Amniotic stem cell (primary cell): ENCODE data around the gene KRT80.

Experiments used
- DNase-seq: peaks from one replicate; lab custom pipeline; 2025; lab: John Stamatoyannopoulos, UW

Gene KRT80

DNA sequence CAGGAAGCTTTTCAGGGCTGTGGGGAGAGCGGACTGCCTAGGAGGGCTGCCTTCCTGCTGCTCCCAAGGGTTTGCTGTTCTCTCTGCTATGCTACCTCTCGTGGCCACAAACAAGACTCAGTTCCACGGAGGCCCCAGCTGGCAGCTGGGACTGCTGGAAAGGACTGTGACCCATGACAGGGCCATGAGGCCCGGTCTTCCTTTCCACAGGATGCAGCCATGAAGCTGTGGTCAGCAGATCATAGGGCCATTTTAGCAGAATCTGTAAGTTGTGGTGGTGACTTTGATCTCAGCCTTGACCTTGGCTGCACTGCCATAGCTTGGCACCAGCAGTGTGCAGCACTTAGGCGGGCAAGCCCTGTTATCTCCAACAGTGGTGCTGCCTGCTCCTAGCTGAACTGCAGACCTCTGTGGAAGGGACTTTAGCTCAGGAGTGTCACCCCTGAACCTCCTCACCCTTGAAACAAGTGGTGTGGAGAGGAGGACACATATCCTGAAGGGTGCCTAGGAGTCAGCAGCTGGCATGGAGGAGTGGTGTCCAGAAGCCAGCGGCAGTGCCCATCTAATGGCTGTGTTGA lies 12.3 kb downstream of the KRT80 start:
- no peak for DNase-seq

DNA sequence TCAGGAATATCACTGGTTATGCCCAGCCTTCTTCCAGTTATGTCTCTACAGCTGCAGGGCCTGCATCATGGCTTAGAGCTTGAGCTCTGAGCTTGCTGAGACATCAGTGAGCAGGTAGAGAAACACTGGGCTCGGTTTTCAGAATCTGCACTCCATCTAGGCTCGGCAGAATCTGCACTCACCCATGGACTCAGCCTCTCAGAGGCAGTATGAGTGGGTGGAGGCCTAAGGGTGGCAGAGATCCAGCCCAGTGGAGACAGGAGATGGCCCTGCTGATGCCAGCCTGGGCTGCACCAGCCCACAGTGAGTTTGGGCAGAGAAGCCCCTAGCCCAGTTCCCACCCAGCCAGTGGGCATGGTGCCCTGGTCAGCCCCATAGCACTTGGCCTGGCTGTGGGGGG lies 12.8 kb downstream of the KRT80 start:
- no peak for DNase-seq

DNA sequence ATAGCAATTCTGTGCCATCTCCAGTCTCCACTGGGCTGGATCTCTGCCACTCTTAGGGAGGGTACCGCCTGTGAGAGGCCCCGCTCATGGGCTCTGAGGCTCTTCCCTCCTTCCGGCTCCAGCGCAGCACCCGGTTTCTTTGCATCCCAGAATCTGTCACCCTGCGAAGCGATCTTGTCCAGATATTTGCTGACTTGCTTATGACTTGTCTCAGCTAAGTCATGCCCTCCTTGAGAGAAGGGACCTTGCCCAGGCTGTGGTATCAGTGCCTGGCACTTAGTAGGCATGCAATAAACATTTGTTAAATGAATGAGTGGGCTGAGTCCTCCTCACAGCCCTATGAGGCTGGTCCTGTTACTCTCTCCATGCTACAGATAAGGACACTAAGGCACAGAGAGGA lies 13.4 kb downstream of the KRT80 start:
- no peak for DNase-seq

DNA sequence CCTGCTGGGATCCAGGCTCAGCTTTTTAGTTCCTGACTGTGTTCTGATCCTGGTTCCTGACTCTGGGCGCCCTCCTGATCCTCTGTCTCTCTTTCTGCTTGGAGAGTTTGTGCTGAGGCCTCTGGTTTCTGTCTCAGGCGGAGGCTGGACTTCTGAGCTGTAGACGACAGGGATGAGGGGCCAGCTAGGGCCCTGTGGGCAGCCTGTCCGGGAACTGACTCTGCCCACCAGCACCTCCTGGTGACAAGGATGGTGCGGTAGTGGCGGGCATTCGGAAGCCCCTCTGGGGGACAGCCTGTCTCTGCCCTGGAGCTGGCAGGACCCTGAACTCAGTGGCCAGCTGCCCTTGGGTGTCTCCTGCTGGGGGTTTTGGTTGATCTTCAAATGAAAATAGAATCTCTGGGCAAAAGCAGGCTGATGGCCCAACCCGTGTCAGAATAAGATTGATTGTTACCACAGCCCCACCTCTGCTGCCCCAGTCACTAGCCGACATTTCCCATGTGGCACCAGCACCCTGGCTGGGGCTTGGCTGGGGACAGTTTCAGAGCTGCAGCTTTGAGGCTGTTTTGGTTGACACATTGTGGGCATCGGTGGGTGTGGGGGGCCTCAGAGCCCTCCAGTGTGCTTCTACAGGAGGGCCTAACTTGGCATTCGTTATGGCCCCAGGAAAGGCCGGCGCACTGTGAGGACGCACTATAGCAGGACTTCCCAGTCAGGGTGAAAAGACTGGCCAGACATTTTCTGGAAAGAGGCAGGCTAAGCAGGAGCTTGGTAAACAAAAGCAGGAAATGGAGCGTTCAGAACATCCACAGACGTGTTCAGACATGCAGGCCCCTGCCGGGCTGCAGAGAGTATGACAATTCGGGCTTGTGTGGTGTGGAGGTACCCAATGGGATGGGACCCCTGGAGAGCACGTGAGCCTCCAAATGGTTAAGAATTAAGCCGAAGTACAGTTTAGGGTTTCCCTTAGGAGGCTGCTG lies 16.2 kb downstream of the KRT80 start:
- no peak for DNase-seq

DNA sequence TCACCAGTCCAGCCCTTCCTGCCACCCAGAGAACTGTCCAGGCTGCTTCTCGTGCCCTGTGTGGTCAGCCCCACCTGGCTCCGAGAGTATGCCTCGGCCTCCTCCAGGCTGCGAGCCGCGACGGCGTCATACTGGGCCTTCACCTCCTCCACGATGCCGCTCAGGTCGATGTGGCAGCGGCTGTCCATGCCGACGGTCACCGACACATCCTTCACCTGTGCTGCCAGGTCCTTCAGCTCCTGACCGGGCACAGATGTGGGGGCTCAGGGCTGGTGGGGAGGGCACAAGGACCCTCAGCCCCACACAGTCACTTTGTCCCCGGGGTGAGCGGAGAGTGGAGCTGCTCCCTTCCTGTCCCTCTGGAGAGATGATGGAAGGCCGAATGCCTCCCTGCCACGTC lies 18.3 kb downstream of the KRT80 start:
- DNase-seq = no peak

DNA sequence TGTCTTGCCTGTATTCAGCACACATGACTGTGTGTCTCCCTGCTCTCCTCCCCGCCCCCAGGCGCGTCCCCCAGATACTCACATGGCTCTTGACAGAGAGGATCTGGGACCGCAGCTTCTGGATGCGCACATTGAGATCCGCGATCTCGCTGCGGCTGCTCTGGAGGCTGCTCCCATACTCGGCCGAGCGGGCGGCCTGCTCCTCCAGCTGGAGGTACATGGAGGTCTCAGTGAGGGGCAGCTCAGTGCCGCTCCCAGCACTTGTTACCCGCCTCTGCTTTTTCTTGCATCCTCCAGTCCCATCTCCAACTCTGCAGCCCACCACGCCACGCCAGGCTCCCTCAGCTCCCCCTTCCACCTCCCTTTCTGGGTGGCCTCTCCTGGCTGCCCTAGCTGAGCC lies 18.9 kb downstream of the KRT80 start:
- DNase-seq = no peak

DNA sequence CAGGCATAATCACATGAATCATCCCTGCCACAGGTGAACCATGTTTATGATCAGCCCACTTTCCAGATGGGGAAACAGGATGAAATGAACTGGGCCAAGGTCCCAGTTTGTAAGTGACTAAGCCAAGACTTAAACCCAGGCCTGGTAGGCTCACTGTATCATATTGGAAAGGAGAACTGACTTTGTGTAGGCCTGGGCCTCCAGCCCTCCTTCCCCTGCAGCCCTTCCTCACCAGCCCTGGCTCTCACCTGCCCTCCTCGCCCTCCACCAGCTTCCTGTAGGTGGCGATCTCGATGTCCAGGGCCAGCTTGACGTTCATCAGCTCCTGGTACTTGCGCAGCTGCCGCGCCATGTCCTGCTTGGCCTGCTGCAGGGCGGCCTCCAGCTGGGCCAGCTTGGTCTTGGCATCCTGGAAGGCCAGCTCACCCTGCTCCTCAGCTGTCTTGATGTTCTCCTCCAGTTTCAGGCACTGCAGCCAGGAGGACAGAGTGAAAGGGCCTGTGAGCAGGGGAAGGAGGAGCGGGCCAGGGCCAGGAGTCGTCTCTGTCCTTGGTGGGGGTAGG lies 19.8 kb downstream of the KRT80 start:
- no peak for DNase-seq

DNA sequence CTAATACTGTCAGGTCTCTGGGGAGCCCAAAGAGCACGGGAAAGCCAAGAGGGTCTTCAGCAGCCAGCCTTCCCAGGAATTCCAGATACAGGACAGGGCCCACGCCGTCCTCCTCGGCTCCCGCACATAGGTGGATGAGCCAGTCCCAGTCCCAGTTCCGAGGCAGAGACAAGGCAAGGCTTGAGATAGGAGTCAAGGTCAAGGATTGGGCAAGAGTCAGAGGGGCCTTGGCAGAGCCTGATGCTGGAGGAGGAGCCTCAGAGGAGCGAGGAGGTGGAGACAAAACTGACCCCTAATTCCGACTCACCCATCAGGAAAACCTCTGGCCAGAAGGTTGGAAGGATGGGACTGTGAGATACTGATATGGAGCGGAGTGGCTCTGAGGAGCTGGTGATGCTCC lies 21.0 kb downstream of the KRT80 start:
- no peak for DNase-seq

DNA sequence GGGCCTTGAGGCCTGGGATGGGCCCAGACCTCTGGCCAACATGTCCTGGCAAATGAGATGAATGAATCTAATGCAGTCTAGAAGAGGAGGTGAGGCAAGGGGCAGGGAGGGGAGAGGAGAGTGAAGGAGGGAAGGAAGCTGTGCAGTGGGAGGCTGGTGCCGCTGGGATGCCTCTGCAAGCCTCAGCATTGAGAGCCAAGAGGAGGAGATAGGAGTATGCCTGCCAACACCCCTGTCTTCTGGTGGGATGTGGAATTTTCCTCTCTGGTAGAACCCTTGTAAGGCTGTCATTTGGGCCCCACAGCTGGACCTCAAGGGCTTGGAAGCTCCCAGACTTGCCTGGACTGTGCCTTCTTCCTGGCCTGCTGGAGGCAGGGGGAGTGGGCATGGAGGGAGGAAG lies 21.9 kb downstream of the KRT80 start:
- no peak for DNase-seq

DNA sequence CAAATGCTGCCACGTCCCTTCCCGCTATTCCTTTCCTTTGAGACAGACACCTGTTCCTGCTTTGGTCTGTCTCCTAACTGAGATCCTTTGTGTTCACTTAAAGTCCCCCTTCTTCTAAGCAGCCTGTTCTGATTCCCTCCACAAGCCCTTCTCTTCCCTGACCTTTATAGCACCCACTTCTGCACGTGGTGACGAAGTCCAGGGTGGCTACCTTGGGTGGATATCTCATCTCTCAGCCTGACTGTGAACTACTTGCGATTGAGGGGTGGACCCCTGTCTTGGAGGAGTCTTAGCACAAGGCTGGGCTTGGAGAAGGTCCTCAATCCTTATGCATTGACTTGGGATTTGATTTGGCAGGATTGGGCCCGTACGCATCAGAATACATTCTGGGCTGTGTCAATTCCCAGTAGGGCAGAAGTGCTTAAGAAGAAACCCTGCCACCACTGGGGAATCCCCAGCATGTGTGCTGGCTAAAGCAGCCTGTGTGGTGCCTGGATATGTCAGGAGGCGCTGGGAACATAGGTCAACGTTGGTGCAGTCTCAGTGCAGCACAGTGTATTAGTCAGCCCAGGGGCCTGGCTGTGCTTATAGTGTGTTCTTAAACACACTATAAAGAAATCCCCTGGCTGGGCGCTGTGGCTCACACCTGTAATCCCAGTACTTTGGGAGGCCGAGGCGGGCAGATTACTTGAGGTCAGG lies 23.6 kb downstream of the KRT80 start:
- DNase-seq = no peak

DNA sequence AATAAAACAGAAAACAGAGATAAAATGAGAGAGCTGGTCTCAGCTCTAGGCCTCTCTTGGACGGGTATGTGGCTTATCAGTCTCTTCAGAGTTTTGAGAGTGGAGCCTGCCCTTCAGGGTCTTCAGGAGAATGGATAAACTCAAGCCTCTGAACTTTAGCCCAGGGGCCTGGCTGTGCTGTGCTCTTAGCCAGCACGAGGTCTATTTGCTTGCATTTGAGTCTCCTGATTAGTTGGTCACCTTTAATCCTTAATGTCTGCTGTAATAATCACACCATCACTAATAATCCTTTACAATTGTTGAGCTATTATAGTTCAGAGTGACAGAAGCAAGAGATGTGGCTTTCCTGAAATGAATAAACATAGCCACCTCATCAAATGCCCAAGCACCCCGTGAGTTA lies 24.3 kb downstream of the KRT80 start:
- no peak for DNase-seq

DNA sequence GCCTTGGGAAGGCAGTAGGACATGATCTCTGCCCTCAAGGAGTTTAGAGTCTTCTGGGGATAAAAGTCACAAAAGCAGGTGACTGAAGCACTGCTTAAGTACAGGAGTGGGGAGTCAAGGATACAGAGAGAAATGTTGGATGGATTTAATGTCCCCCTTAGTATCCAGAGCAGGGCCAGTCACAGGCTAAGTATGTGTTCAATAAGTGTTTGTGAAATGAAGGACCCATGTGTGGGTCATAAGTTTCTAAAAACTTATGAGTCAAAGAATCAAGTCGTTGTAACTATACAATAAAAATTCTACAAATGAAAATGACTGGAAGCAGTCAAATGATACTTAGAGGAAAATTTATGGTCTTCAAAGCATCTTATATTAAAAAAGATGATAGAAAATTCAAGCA lies 25.1 kb downstream of the KRT80 start:
- DNase-seq = no peak

DNA sequence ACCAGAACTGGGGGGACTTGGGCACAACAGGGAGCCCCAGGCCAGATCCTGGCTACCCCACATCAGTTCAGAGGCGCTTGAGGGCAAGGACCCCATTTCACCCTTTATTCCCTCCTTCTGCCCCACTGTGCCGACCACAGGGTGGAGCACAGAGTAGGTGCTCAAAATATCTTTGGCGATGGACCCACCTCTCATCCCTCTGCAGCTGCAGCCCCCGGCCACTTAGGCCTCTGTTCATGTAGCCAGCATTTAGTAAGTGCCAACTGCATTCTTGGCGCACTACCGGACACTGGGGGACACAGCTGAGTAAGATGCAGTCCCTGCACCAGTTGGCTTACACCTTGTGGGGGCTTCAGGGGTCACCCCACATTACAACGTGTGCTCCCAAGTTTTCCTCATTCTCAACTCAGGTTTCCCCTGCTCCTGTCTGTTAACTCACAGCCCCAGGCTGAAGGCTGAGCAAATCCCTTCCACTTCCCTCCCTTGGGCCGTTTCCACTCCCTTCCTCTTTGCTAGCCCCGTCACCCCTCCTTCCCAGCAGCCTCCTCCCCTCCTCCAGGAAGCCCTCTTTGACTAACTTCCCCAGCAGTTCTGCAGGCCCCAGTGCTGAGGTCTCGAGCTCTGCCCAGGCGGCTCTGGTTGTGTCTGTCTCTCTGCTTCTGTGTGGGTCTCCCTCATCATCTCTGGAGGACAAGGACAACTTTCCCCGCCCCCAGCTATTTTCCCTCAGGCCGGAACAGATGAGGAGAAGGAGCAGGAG lies 26.5 kb downstream of the KRT80 start:
- DNase-seq = no peak

DNA sequence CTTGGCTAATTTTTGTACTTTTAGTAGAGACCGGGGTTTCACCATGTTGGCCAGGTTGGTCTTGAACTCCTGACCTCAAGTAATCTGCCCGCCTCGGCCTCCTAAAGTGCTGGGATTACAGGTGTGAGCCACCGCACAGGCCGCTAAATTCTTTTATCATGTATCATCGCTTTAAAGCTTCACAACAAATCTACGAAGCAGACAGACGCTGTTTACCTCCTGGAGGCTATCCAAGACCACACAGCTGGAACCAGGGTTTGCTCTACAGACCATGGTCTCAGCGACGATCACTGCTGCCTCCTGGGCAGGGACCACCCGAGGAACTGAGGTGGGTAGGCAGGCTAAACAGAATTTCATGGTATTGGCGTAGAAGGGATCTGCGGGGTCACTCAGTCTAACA lies 27.2 kb downstream of the KRT80 start:
- DNase-seq = no peak

DNA sequence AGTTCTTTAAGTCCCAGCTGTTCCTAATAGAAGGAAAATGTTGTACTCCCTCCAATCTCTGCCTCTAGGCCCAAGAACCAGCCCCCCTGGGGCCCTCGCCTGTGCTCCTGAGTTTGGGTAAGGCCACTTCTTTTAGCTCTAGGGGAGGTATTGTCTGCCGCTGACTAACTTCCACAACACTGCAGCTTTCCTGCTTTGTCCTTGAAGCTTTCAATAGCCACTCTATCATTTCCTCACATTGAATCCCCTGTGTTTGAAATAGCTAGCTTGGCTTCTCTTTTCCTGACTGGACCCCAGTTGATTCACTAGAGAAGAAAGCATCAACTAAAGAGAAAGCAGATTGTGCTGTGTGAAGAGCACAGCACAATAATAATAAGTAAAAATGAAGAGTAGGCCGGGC lies 28.8 kb downstream of the KRT80 start:
- no peak for DNase-seq

DNA sequence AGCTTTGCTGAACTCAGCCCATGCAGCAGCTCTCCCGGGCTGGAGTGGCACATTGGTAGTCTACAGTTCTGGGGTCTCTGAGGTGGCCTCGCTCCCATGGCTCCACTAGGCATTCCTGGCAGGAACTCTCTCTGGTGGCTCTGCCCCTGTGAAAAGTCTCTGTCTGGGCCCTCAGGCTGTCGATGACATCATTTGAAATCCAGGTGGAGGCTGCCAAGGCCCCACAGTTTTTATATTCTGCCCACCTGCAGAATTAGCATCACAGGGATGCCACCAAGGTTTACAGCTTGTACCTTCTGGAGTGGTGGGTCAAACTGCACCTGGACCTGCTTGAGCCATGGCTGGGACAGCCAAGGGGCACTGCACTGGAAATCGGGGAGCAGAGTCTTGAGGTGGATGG lies 31.6 kb downstream of the KRT80 start:
- no peak for DNase-seq

DNA sequence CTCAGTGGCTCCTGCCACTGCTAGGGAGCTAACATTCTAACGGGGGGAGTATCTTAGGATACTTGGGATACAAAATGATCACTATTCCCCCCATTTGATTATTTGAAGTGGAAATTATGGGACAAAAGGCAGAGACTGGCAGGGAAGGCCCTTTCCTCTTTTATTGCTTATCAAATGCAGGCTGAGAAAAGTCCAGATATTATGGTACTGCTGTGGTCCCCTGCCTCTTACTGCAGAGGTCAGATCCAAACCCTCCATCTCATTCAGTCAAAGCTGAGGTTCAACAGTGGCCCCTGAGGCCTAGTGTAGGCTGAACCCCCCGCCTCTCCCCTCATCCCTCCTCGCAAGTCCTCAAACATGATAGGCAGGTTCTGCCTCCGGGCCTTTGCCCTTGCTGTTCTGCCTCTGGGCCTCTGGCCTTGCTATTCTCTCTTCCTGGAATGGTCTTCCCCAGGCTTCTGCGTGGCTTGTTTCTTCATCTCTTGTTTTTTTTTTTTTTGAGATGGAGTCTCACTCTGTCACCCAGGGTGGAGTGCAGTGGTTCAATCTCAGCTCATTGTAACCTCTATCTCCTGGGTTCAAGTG lies 34.2 kb downstream of the KRT80 start:
- DNase-seq = no peak

DNA sequence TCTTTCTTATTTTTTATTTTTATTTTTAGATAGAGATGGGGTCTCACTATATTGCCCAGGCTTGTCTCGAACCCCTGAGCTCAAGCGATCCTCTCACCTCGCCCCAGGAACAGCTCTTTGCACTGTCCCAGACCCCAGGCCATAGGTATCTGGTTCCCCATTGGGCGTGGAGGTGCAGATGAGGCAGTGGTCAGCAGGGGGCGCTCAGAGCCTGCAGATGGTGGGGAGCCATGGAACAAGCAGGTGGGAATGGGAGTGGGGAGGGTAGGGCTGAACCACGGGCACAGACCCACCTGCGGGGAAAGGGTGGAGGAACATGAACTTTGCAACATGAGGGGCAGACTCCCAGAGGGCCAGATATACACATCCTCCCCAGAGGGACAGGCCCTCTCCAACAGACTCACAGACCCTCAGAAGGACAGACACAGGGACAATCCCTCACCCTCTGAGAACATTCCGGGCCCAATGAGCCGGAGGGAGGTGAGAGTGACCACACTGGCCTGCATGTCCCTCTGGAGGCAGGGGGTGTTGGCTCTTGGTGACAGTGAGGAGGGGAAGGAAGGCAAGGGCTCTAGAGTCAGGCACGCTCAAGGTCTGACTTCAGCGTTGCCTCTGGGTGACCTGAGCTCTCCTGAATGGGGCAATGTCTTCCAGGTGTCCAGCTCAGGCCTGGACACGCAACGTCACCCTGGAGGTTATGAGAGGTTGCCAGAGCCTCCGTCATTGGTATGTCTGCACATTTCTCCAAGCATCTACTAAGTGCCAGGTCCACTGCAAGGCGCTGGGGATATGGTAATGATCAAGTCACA lies 34.9 kb downstream of the KRT80 start:
- no peak for DNase-seq

DNA sequence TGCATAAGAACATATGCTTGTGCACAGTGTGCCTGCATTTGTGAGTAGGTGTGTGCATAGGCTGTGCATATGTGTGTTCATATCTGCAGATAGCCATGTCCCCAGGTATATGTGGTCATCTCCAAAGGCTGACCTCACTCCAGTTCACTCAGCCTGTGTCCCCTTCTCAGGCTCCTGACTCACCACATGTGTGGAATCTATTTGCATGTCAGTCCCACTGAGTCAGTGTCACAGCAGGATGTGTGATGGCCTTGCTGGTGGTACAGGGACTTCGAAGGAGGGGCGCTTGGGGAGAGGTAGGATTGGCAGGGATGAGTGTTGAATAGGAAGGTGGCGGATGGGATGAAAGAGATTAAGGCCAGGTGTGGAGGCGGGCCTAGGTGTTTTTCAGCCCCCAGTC lies 35.5 kb downstream of the KRT80 start:
- DNase-seq = no peak

DNA sequence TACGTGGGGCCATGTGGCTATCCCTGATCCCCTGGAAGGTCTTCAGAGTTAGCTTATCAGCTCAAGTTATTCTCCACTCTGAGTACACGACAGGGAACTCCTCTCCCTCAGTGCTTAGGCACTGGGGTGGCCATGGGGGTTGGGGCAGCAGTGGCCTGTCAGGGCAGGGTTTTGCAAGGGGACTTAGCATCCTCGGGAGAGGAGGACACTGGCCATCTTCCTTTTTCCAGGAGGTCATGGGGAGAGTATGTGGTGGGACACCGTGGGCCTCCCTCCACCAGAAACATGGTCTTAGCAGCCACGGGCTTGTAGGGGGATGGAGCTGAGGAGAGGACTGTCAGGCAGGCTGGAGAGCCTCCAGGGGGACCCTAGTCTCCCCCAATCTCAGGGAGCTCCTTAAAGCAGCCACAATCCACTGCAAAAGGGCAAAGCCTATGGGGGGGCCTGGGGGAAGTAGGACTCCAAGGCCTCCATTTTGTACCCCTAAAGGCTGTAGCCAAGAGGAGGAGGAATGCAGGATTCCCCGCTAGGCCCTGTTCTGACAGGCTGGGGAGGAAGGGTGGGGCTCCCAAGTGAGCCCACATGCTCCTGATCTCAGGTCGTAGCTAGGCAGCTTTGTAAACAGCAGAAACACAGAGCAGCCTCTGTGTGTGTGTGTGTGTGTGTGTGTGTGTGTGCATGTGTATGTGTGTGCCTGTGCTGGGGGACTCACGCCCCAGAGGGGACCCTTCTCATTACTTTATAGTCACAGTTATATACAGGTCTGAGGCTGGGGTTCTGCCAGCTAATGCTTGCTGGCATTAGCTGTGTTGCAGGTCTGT lies 36.6 kb downstream of the KRT80 start:
- DNase-seq = no peak
